Psoas muscle (tissue), 8 donors: ENCODE measurements around the gene RNASEH2A. TPM values are rescaled to one million over a fixed set of nuclear protein-coding genes. Genes with fewer than 3 reads are reported as not detected.
A peak's percentile ranks its signal among the peaks of the same experiment; 100 is the strongest.

ENCODE experiments used
- ATAC-seq, 4 donors: fragments of 200-7000 bp; cut with Tn5 transposase; one replicate each; pipeline ENCODE4 v1.9.1; 2020; ENCODE audit warnings: moderate library complexity in 3 of 4, mild to moderate bottlenecking in 2 of 4
- DNase-seq, 2 donors: peaks; one replicate each; pipeline ENCODE4 v3.0.0-alpha.2; 2020
- H3K27ac ChIP-seq: fragments of 200-600 bp; one replicate; pipeline ENCODE4 v1.8.0; 2022
- H3K27me3 ChIP-seq, 3 donors: fragments of 200-600 bp in 1 of 3; one replicate each; pipeline versions ENCODE4 v1.6.1 to v1.8.0; 2013 to 2022; ENCODE audit warnings: low read length in 2 of 3, mild to moderate bottlenecking in 2 of 3, moderate library complexity in 1 of 3; ENCODE audit not compliant: insufficient read depth in 3 of 3
- H3K36me3 ChIP-seq, 2 donors: fragments of 200-600 bp in 1 of 2; one replicate each; pipeline versions ENCODE4 v1.6.1 to v1.8.0; 2013 to 2022; ENCODE audit warnings: low read depth in 1 of 2, mild to moderate bottlenecking in 1 of 2, moderate library complexity in 1 of 2; ENCODE audit not compliant: insufficient read depth in 1 of 2
- H3K4me1 ChIP-seq: fragments of 200-600 bp; one replicate; pipeline ENCODE4 v1.8.0; 2022
- H3K4me3 ChIP-seq: fragments of 200-600 bp; one replicate; pipeline ENCODE4 v1.8.0; 2022; ENCODE audit warnings: mild to moderate bottlenecking
- H3K9me3 ChIP-seq: fragments of 200-600 bp; one replicate; pipeline ENCODE4 v1.8.0; 2022
- CTCF ChIP-seq: fragments of 200-600 bp; IDR thresholded peaks from one replicate; pipeline ENCODE4 v1.8.0; 2022; ENCODE audit warnings: antibody characterized with exemption
- WGBS, 3 donors: extraction: QIAGEN DNeasy Blood & Tissue Kit; methylation state at CpG; one replicate each; pipeline versions ENCODE4 v1.1.6 to v1.1.7; 2013; 5-methylcytosine and 5-hydroxymethylcytosine counted together
- intact Hi-C, 2 donors: fragments of 100-400 bp; cut with DNase I; formaldehyde crosslinking; loops; one replicate each; pipeline versions ENCODE4 v1.11.0 to v1.14.2; 2022
- polyA plus RNA-seq, 3 donors: library from polyadenylated mRNA; stranded (reverse); fragments of 200-250 nt; gene quantifications; one replicate each; pipeline ENCODE4 v1.2.3, GENCODE V29; 2013
- total RNA-seq, 4 donors: library from RNA; stranded (reverse); fragmentation: NEBNext Ultra II Directional in 2 of 4; extraction: Animal tissue kit (Norgen Biotek cat#: 25700) in 2 of 4; gene quantifications; one replicate each; pipeline versions ENCODE4 v1.2.1 to v1.2.4, GENCODE V29; 2021 to 2023
- donor health status: healthy with polysubstance abuse.
- donor health status: DM: no; HTN: no; CAD: no; lungs with moderate emphysema.
- donor health status: Bipolar disorder and iron deficiency.
- donor health status: healthy.
- donor health status: DM: yes; HTN: yes; CAD: no.
- donor health status: DM: no; HTN: no; CAD: no.
- donor health status: DM: no; HTN: no; CAD: no.
- donor health status: DM: yes; HTN: yes; CAD: no.

RNASEH2A gene
- total and polyA plus RNA-seq, 7 donors: 2.4 to 9.0 (median 3.6) TPM

GRCh38 chr19:12837225-12837624 is 30.8 kb downstream of the RNASEH2A start:
- ATAC-seq (no peak), DNase-seq (peak in 1 of 2 donors; percentile 7)
- Histone ChIP-seq H3K27me3 (peaks cover 0 to 95% (median 54%) of the 10 kb centered on the region in 3 donors), H3K9me3 (no peaks in the 10 kb centered on the region), H3K4me3 (no peak overlapping the region), H3K4me1 (peaks cover 6% of the 10 kb centered on the region), H3K27ac (no peak overlapping the region), H3K36me3 (no peaks in the 10 kb centered on the region)
- no peak for TF ChIP-seq CTCF
- 75 to 83% (median 75%) methylated on average over 4 of the region's 4 CpGs for WGBS, 3 donors
- intact Hi-C loops: no loop called here

- Histone ChIP-seq H3K27ac (no peak within 1 kb of the TSS), H3K27me3 (peaks cover 0 to 95% (median 53%) of the 10 kb centered on the region in 3 donors), H3K9me3 (no peaks in the 10 kb centered on the region), H3K4me1 (peaks cover 6% of the 10 kb centered on the region), H3K4me3 (peak within 1 kb of the TSS; percentile 47), H3K36me3 (no peaks in the 10 kb centered on the region)
- intact Hi-C loops: no loop called here
- peak; percentile 24 to 51 for DNase-seq
- TF ChIP-seq CTCF: peak; percentile 48
- WGBS, 3 donors: 1% methylated on average over 45 to 69 of the region's 69 CpGs
- ATAC-seq: peak in 3 of 4 donors; percentile 48 to 56 (median 49)
Measured at GRCh38 chr19:12838182-12838885, 31.9 kb downstream of the RNASEH2A start, which contains the start of gene MAST1. MAST1 (plus strand) TSS chr19:12838515; CDS start chr19:12838573, 58 bp downstream.

GRCh38 chr19:12838886-12839756 is 32.7 kb downstream of the RNASEH2A start:
- H3K4me1 ChIP-seq: peaks cover 6% of the 10 kb centered on the region
- no peak overlapping the region for H3K27ac ChIP-seq
- no peak for ATAC-seq
- intact Hi-C loops: no loop called here
- peak in 1 of 2 donors; percentile 35 for DNase-seq
- no peaks in the 10 kb centered on the region for H3K36me3 ChIP-seq
- WGBS, 3 donors: 15 to 22% (median 21%) methylated on average over 17 to 21 of the region's 21 CpGs
- H3K9me3 ChIP-seq: no peaks in the 10 kb centered on the region
- peak overlapping the region; percentile 47 for H3K4me3 ChIP-seq
- H3K27me3 ChIP-seq: peaks cover 0 to 96% (median 48%) of the 10 kb centered on the region in 3 donors
- no peak for TF ChIP-seq CTCF

GRCh38 chr19:12840091-12841079 is 34.0 kb downstream of the RNASEH2A start:
- peak; percentile 70 to 75 (median 72) for ATAC-seq
- no peak for TF ChIP-seq CTCF
- intact Hi-C loops: loop anchor here in 1 of 2 donors (5.0 kb wide), 1 partner anchor 33 kb away; the partner anchor contains the start of gene RNASEH2A
- H3K36me3 ChIP-seq: no peaks in the 10 kb centered on the region
- no peaks in the 10 kb centered on the region for H3K9me3 ChIP-seq
- WGBS, 3 donors: 19 to 21% (median 20%) methylated on average over 43 of the region's 43 CpGs
- H3K4me3 ChIP-seq: peak overlapping the region; percentile 42
- peak; percentile 51 to 73 for DNase-seq
- H3K27me3 ChIP-seq: peaks cover 0 to 88% (median 37%) of the 10 kb centered on the region in 3 donors
- H3K27ac ChIP-seq: no peak overlapping the region
- H3K4me1 ChIP-seq: peaks cover 6% of the 10 kb centered on the region
